Stimulated activated CD8-positive, alpha-beta memory T cell treated with anti-CD3 and anti-CD28 coated beads, Interleukin-12 subunit alpha, Interleukin-12 subunit beta, amount 100 ng/mL, for 24 hours (primary cell): ENCODE measurements around the gene UCK1.
"Not testable (repeated sequence)": the region's sequence is repeated elsewhere in the genome, so short reads cannot be mapped to it uniquely, and the experiment has no call there.

ENCODE experiments used
- DNase-seq: peaks from one replicate; pipeline ENCODE4 v3.0.0-alpha.2; 2020; ENCODE audit errors: extremely low read depth

Gene UCK1

GRCh38 chr9:131523451-131524435 is 7.3 kb downstream of the UCK1 start:
- no peak for DNase-seq

DNA sequence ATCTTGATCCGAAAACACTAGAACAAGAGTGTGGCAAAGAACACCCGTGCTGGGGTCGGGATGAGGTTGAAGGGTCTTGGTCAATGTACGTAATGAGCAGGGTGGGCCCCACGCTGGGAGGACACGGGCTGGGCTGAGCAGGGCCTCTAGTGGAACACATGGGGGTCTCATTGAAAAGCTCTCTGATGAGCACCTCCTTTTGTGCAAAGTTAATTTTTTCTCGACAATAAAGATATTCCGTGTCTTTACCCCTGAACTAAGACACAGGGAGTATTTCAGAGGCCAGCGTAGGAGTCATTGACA is 8.0 kb downstream of the UCK1 start:
- no peak for DNase-seq

- DNase-seq = no peak
These were observed 8.6 kb downstream of the UCK1 start for GRCh38 chr9:131522257-131523085.

- DNase-seq = no peak
These were observed 9.2 kb downstream of the UCK1 start for GRCh38 chr9:131521822-131522221.

GRCh38 chr9:131521203-131521602 is 9.9 kb downstream of the UCK1 start:
- no peak for DNase-seq

GRCh38 chr9:131520503-131520902 is 10.6 kb downstream of the UCK1 start:
- DNase-seq = no peak

DNA sequence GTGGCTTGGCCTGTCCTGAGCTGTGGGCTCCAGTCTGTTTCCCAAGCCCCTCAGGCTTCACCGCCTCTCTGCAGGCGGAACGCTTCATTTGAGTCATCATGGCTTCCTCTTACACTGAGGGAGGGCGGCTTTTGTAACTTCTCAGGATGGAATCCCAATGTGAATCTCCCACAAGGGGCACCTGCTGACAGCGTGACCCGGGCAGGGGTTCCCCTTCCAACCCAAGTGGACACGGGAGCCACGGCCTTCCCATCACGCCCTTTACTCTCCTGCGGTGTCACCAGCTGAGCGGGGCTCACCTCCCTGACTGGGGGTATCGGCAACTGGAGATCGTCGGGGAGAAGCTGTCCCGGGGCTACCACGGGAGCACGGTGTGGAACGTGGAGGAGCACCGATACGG is 12.5 kb downstream of the UCK1 start:
- DNase-seq = no peak

GRCh38 chr9:131517761-131518190 is 13.3 kb downstream of the UCK1 start:
- no peak for DNase-seq

GRCh38 chr9:131516930-131517329 is 14.1 kb downstream of the UCK1 start:
- DNase-seq = no peak

- DNase-seq = no peak
These were observed 15.0 kb downstream of the UCK1 start for GRCh38 chr9:131516100-131516499.

DNA sequence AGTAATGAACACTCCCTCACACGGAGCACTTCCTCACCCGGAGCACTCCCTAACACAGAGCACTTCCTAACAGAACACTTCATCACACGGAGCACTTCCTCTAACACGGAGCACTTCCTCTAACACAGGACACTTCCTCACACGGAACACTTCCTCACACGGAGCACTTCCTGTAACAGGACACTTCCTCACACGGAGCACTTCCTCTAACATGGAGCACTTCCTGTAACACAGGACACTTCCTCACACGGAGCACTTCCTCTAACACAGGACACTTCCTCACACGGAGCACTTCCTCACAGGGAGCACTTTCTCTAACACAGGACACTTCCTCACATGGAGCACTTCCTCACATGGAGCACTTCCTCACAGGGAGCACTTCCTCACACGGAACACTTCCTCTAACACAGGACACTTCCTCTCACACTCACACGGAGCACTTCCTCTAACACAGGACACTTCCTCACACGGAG is 15.5 kb downstream of the UCK1 start:
- DNase-seq = not testable (repeated sequence)

DNA sequence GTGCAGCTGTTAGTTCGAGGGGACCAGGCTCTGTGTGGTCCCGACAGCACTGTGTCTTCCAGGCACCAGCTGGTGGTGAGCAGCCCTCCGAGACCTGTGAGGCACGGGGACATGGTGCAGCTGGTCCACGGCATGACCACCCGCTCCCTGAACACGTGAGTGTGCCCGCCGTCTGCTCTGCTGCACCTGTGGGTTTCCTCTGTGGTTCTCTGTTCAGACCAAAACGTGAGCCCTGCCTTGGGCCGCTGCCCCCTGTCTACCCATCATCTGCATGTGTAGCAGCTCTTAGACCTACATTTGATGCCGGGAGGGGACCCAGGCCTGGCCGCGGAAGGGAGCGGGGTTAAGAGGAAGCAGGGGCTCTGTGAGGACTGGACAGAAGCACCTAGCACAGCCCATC is 17.9 kb downstream of the UCK1 start:
- no peak for DNase-seq

- DNase-seq = no peak
These were observed 19.2 kb downstream of the UCK1 start for GRCh38 chr9:131511880-131512279.

DNA sequence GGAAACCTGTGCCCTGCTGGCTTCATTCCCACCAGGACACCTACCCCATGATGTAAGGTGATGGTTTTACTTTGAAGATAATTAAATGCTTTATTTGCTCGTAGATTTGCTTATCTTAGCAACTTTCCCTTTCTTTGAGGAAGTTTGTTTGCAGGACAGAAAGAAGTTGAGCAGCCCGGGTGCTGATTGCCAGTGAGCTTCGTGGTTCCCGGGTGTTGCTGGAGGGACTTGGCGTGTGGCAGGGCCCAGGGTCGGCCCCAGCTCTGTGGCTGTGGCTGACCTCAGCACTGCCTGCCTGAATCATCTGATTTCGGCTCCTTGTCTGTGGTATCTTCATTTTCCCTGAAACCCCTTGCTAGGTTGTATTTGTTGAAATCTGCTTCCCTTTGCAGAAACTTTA is 19.6 kb downstream of the UCK1 start:
- DNase-seq = no peak

DNA sequence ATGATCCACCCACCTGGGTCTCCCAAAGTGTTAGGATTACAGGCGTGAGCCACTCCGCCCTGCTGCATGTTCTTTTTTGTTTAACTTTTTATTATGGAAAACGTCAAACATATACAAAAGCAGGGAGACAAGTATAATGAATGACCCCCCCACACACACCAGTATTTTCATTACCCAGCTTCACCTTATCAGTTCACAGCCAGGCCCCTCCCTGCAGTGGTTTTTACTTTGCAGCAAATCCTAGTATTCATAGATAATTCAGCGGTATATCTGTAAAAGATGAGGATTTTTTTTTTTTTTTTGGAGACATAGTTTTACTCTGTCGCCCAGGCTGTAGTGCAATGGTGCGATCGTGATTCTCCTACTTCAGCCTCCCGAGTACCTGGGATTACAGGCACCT is 26.1 kb downstream of the UCK1 start:
- no peak for DNase-seq

GRCh38 chr9:131503626-131504465 is 27.2 kb downstream of the UCK1 start:
- DNase-seq = no peak

- DNase-seq = peak; percentile 62
These were observed 28.1 kb downstream of the UCK1 start, which contains the start of gene POMT1 for GRCh38 chr9:131502781-131503625. Gene POMT1 (plus strand): TSS chr9:131502918. CDS start chr9:131504219, 1,301 bp downstream.

GRCh38 chr9:131500939-131501541 is 30.0 kb downstream of the UCK1 start:
- peak; percentile 39 for DNase-seq

- DNase-seq = no peak
These were observed 30.7 kb downstream of the UCK1 start for GRCh38 chr9:131500377-131500776.

DNA sequence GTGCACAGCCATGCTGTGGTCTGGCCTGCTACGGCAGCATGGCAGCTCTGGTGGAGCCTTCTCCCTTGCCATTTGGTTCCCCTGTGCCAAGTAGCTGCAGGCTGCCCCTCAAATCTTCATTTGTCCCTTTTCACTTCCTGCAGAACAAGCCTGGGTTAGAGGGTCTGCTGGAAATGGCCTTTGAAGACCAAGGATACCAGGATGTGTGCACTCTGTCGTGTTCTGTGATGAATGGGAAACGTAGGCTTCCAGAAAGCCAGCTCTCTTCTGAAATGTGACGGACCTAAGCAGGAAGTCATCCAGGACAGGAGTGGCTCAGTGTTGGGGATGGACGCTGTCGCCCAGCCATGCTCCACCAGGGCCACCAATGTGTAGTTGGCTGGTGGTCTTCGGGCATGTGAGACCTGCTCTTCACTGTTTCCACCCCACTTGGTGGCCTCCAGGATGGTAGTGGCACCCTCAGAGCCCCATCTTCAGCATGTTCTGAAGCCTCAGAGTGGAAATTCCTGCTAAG is 31.8 kb downstream of the UCK1 start:
- DNase-seq = no peak
